GM18858 (cell line): ENCODE data around the gene NPAS2.

Experiments used
- ATAC-seq: cut with Tn5 transposase; IDR thresholded peaks from one replicate; pipeline ENCODE4 v1.9.1; 2021; ENCODE audit not compliant: unreplicated experiment

Gene NPAS2

DNA sequence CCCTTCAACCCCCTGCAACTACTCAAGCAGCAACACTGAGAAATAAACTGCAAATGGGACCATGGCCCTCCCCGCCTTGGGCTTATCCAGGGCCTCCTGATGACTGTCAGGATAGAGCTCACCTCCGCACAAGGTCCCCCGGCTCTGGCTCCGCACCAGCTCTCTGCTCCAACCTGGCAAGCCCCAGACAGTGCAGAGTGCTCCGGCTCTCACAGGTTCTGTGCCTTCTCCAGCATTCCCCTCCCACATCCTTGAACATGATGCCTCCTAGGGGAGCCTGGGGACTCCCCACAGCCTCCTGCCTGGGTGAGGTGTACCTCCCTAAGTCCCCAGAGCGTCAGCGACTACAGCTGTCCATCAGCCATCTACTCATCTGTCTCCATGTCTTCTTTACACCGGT, 26.7 kb upstream of the NPAS2 start:
- ATAC-seq, result no peak

DNA sequence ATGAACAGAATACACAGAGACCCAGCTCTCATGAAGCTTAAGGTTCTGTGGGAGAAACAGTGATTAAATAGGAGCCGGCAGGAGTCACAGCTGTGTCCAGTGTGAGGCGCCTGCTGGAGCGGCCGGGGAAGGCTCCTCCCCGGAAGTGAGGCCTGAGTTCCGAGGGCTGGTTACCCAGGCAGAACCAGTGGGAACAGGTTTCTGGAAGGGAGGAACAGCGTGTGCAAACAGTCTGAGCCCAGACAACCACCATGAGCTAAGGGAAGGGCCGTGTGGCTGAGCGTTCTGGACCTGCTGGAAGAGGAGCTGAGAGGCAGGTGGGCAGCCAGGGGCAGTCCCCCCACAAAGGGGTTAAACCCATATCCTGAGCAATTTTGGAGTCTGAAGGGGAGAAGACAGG, 26.0 kb upstream of the NPAS2 start:
- ATAC-seq, result no peak

DNA sequence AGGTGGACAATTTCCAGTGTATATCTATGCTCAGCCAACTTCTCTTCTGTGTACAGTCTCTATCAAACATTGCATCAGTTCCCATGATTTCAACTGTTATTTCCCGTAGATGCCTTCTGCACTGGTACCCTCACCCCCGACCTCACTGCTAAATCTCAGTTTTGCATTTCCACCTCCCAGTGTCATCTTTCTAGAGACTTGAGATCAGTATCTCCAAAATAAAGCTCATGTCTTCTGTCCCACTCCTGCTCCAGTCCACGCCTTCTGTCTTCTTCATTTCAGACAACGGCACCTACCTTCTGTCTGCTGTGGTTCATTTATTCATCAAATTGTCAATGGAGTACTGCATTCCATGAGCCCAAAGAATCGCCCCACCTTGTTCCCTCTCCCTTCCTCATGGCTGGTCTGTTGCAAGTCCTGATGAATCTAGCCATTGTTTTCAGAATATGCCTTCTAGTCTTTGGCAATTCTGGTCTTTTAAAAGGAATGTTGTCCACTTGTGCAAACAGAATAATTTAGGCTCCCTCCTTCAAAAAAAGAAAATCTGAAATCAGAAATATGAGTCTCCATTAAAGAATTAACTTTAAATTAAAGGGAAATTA, 23.3 kb upstream of the NPAS2 start:
- ATAC-seq, result no peak

DNA sequence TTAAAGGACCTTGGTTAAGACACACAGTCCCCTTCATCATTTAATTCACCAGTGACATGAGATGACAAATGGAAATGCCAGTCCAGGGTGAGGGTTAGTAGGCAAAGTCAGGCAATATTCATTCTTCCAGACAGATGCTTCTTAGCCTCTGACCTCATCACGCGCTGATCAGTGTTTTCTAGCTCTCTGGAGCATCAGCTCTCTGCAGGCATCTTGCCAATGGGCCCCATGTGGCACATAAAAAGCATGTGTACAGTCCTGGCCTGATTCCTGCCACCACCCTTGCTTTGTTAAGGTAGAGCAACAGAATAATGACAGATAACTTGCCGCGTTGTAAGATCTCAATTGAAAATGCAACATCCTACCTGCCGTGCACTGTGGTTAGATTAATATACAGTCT, 20.3 kb upstream of the NPAS2 start:
- no peak for ATAC-seq

DNA sequence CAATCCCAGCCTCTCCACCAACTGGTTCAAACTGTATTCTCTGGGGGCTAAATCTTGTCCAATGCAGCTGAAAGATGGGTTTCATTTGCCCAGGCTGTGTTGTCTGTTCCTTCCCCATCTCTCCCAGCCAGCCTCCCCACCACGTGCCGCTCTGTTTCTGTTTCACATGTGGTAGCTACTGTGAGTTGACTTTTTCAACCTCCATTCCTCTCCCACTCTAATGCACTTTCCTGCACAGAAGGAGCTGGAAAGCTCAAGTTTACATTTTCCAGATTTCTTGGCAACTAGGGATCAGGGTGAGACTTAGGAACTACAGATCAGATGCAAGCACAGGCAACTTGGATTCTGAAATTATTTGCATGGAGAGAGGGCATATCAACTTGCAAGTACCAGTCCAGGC, 19.0 kb upstream of the NPAS2 start:
- no peak for ATAC-seq

DNA sequence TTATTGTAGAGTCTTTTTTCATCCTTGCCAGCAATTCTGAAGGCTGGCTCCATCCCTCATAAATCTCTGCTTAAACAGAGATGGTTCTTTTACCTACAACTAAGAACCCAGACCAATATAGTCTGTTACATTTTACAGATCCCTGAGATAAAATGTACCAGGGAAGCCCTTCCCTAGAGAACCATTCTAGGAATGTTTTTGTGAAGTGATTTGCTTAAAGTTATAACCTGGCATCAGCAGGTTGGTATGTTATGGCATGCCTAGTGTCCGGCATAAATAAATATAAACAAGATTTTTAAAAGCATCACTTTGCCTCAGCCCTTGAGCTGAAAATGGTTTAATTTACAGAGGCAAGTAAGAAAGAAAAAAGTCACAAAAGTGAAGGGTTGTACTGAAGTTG, 18.5 kb upstream of the NPAS2 start:
- no peak for ATAC-seq

DNA sequence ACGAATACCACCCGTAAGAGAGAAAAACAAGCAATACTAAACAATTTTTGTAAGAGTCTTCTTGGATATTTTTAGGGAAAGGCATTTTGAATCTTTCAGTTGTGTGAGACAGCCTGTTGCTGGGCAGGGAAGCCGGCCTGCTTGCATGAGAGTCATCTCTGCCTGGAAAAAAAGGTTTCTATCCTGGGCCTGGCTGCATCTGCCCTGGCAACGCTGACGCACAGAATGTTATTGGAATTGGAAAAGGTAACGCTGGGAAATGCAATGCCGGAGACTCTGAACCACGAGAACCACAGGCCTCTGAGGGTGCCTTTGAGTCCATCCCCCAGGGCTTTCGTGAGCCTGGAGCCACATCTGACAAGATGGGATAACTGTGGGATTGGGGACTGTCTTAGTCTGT, 17.9 kb upstream of the NPAS2 start:
- no peak for ATAC-seq

DNA sequence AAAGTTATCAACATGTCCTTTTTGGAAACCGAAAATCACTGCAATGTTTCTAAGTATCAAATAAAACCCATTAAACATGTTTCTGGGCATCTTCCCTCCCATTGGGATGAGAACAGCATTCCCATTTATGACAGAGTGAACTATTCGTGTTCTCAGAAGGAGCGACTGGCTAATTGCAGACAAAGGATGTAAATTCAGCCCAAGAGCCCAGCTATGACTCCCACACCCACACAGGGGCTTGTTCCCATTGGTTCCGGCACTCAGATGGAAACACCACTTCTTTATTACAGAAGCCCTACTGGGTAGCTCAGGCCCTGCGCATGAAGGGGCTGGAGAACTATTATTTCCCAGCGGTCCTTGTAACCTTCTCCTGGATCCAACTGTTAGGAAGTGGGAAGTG, 16.6 kb upstream of the NPAS2 start:
- ATAC-seq, result no peak

DNA sequence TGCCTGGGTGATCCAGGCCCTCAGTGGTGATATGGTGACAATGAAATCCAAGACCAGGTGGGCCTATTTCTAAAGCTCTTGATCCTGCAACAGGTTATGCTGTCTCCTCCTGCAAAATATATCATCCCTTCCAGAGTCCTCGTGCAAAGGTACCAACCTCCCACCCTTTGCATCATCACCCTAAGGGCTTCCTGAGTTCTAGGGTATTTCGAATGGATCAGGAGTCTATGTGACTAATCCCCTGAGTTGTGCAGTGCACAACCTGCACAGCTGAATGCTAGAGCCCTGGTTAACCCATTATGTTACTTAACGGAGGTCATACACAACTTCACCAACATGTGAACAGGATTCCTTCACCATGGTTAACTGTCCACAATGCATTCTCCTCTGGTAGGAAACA, 13.4 kb upstream of the NPAS2 start:
- no peak for ATAC-seq

DNA sequence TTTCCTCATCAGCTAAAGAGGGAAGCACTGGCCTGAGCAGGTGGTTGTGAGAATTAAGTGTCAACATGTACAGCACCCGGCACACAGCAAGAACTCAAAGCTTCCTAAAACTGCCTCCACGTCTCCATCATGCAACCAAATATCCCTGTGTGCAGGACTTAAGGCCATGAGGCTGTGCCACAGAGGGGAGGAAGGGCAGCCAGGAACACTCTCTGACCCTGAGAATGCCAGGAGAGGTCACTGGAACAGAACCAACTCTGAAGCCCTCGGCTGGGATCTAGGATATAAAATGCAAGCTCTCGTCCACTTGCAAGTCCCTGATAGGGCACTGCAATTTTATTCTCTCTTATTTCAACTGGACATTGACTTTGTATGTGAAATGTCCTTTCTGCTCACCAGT, 12.2 kb upstream of the NPAS2 start:
- ATAC-seq, result no peak

DNA sequence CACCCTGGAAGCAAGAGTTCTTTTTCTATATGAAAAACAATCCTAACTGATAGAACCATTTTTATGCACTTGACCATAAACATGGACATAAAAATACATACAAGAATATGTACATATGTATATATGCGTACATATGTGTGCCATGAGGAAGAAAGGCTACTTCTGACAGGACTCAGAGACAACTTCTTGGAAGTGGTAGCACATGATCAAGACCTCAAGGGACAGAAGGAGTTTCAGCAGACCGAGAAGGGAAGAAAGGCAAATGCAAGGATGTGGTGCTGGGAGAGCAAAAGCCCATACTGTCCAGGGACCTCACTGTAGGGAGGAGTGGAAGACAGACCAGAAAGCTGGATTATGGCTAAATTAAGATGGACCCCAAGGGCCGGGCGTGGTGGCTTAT, 11.4 kb upstream of the NPAS2 start:
- no peak for ATAC-seq

DNA sequence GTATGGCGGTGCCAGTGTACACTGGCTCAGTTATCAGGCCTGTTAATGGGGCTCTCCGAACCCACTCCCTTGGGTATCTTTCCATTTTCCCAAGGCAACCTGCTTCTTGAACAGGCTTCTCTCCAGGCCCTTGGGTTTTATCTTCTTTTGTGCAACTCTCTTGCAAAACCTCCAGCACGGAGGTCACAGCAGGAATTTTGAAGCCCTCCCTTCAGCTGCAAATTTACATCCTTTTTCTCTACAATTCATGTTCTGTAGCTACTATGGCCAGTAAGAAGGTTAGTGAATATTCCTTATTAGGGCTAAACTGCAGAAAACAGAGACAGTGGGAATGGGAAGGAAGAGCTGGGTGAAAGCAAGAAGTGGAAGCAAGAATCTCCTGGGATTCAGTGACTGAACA, 10.4 kb upstream of the NPAS2 start:
- ATAC-seq, result no peak

DNA sequence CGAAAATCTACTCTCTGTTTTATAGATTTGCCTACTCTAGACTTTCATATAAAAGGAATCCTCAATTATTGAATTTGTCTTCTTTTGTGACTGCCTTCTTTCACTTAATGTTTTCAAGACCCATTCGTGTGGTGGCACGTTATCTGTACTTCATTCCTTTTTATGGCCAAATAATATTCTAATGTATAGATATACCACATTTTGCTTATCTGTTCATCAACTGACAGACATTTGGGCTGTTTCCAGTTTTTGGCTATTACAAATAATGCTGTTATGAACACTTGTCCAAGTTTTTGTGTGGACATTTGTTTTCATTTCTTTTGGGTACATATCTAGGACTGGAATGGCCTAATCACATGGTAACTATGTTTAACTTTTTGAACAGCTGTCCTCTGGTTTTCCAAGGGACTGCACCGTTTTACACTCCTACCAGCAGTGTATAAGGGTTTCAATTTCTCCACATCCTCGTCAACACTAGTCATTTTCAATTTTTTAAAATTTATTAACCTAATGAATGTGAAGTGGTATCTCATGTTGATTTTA, 9.3 kb upstream of the NPAS2 start:
- no peak for ATAC-seq

DNA sequence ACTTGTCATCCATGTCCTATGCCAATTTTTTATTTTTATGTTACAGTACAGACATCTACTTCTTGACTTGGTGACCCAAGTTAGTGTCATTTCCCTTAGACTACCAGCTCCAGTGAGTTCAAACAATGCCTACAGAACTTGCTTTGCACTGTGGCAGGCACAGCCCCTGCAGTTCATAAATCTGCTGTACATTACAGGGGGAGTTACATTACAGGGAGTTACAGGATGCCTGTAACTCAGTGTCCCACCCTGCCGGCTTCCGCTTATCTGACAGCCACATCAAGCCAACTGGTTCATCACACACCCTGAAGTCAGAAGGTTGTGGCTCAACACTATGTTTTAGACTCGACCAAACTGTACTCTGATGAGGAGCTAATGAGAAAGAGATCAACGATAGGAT, 7.8 kb upstream of the NPAS2 start:
- no peak for ATAC-seq

DNA sequence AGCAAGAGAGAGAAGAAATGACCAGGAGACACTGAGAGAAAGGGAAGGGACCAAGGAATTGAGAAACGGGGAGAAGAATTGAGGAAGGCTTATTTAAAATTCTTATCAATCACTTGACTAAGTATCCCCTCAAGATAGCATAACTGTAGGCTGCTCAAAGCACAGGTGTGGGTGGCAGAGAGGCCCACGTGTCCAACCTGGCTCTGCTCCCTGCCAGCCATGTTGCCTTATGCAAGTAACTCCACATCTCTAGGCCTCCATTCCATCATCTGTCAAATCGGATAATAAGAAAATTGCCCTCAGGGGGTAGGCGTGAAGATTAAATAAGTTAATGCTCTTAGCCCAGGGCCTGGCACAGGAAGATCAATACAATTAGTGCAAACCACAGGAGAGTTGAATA, 7.4 kb upstream of the NPAS2 start:
- ATAC-seq, result no peak

DNA sequence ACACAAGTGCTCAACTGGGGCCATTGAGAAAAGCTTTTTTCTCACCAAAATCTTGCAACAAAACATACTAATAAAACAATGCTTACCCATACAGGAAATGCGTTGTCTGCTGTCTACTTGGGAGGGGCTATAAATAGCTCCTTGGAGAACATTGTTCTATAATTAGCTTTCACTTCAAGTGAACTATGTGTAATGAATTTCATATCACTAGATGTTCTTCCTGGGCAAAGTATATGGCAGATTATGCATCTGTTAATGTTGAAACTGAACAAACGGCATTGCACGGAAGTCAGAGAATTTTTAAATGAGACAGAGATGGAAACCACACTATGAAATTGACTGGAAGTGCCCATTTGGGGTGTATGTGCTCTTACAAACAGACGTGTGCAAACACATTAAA, 6.4 kb upstream of the NPAS2 start:
- no peak for ATAC-seq

DNA sequence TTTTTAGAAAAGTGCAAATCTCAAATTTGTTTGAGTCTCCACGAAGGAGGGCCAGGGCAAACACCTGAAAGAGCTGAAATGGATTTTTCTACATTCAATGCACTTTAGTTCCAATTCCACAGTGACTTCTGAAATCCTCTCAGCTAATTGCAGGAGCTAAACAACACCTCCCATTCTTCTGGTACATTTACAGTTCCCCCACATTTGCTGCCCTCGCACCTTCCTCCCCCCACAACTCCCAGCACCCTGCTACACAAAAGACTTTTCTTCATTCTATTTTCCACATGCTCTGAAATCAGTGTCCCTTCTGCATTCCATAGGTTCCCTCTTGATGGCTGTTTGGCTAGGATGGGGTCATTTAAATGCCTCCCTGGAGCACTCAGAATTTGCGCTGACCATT, 5.9 kb upstream of the NPAS2 start:
- ATAC-seq, result no peak

DNA sequence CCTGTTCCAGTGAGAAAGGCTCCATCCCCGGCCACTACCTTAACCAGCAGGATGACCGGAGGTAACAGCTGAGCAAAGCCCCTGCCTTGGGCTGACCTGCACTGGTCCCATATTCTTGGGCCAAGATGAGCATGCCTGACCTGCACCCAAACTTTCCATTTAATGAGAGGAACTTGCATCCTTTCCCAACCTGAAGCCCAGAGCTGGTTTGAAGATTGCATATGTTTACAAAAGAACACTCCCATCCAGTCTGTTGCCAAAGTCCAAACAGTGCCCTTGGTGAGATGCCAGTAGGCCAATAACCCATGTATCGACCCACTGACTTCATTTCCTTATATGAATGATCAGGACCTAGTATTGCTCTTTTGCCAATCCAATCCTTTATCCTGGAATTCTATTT, 5.5 kb upstream of the NPAS2 start:
- no peak for ATAC-seq

DNA sequence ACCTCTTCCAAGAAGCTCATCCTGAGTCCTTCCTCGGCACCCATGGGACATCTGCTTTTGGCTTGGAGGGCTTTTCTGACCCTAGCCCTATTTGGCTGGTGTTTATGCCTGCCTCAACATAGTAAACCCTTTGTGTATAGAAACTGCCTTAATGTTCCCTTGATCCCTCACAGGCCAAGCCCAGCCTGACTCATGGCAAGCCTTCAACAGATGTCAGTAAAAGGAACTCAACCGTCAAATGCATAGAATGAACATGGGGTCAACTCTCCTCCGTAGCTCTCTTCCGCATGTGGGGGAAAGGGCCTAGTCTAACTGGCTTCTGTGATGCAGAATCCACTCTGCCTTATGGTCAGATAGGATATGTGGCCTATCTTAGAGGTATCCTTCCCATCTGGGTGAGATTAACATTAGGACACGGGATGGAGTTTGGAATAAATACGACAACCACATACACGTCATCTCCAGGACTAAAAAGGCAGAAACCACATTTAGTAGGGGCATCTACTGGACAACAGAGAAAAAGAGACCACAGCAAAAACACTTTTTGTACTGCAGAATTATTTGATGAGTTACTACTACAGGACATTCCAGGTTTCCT, 2.5 kb upstream of the NPAS2 start:
- ATAC-seq, result no peak

DNA sequence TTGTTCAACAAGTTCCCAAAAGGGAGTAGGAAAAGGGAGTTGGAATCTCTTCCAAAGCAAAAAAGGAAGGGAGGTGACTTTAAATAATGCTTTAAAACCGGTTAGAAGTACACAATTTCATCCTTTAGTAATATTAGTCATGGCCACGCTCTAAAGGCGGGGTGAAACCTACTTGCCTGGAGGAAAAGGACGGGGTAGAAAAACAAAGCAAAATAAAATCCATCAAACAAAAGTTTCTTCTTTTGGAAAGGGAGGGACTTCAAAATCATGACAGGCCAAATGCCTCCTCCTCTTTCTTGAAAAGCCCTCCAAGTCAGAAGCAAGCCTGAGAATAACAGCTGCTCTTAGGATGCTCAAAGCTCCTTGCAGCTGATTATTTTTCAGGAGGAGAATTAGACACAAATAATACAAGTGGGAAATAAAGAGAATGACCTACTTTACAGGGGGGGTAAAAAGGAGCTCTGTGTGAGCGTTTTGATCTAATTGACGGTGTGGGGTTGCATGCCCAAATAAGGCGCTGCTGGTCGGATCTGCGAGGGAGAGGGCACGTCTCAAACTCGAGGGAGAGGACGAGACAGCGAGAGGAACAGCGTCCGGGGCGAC, 1.8 kb upstream of the NPAS2 start:
- no peak for ATAC-seq

DNA sequence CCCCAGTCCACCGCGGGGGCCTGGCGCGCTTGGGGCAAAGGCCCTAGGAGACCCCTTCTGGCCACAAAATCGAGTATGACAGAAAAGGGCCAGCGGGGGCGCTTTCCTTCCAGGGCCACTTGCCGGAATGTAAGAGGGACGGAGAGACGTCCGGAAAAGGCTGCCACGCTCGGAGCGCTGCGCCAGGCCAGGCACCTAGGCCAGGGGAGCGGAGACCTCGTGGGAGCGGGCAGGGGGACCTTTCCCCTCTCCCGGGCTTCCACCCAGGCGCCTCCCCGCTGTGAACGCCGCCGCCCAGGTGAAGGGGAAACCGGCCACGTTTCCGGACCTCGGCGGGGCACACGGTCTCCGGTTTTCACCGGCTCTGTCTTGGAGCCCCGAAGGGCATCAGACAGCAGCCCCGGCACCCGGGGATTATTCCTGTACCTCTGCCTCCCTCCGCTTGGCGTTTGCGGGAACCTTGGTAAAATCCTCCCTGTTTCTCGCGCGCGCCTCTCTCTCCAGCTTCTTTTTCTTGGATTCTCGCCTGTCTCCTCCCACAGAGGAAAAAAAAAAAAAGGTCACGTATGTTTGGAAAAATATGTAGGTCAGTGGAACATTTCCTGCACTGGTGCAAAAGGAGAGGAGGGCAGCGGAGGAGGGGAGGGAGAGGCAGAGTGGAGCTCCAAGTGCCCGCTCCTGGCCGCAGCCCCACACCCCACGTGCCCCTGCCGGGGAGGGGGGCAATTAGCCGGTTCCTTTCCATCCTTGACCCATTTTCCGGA, 1.2 kb upstream of the NPAS2 start:
- no peak for ATAC-seq

DNA sequence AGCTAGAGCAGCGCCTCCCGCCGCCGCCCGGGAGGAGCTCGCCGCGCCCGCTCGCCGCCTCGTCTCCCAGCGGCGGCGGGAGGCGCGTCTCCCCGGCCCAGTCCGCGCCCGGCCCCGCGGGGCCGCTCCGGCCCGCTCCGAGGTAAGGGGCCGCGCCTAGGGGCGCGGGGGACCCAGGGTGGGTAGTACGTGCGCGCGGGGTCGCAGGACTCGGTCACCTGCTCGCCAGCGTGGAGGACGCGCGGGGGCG, 259 bp downstream of the NPAS2 start:
- ATAC-seq, result no peak
